ENCODE measurements around the gene CTIF. TPM values are rescaled to one million over a fixed set of nuclear protein-coding genes. Genes with fewer than 3 reads are reported as not detected.

Gene CTIF
- total RNA-seq, 2 experiments from 2014 or later, result 3.2 to 3.5 TPM

- no peak for ATAC-seq
- TF ChIP-seq CTCF (IDR thresholded peaks at IDR 0.05), result no peak
Observed at GRCh38 chr18:48874701-48875162, 335.9 kb downstream of the CTIF start.

GRCh38 chr18:48875314-48875941, 336.6 kb downstream of the CTIF start:
- H3K27me3 Mint-ChIP-seq, result no peaks in the 10 kb centered on the region
- H3K4me3 Mint-ChIP-seq, result no peak overlapping the region
- TF ChIP-seq CTCF (IDR thresholded peaks at IDR 0.05), result no peak
- H3K4me1 Mint-ChIP-seq (ENCODE audit: low read depth), result peaks cover 14% of the 10 kb centered on the region
- H3K27ac Mint-ChIP-seq, result no peak overlapping the region
- intact Hi-C loops (cut with micrococcal nuclease), result no loop called here
- no peak for ATAC-seq
- no peaks in the 10 kb centered on the region for H3K9me3 Mint-ChIP-seq
- ChIA-PET CTCF (no interaction called here), POLR2A (no interaction called here)
- no peak for DNase-seq
- H3K36me3 Mint-ChIP-seq (ENCODE audit: low read depth), result no peaks in the 10 kb centered on the region

More at GRCh38 chr18:48874701-48875162, 335.9 kb downstream of the CTIF start:
- no peak overlapping the region for H3K4me3 Mint-ChIP-seq
- no peaks in the 10 kb centered on the region for H3K36me3 Mint-ChIP-seq (ENCODE audit: low read depth)
- H3K9me3 Mint-ChIP-seq, result no peaks in the 10 kb centered on the region
- intact Hi-C loops (cut with micrococcal nuclease), result no loop called here
- H3K27ac Mint-ChIP-seq, result no peak overlapping the region
- ChIA-PET CTCF (interaction anchor here (1.1 kb wide), 1 partner anchor 97 kb away, joined by 3 read pairs; no protein-coding TSS in a partner anchor), POLR2A (interaction anchor here (1.8 kb wide), 1 partner anchor 15 kb away, joined by 5 read pairs; no protein-coding TSS in a partner anchor)
- H3K4me1 Mint-ChIP-seq (ENCODE audit: low read depth), result peaks cover 16% of the 10 kb centered on the region
- no peaks in the 10 kb centered on the region for H3K27me3 Mint-ChIP-seq
- DNase-seq, result no peak

- H3K27me3 Mint-ChIP-seq, result no peaks in the 10 kb centered on the region
- CTCF ChIA-PET, result no interaction called here
- peaks cover 16% of the 10 kb centered on the region for H3K4me1 Mint-ChIP-seq (ENCODE audit: low read depth)
- no peaks in the 10 kb centered on the region for H3K9me3 Mint-ChIP-seq
- POLR2A ChIA-PET, result no interaction called here
- no peak for DNase-seq
- intact Hi-C loops (cut with micrococcal nuclease), result no loop called here
- TF ChIP-seq CTCF (IDR thresholded peaks at IDR 0.05), result no peak
- H3K4me3 Mint-ChIP-seq, result no peak overlapping the region
- H3K36me3 Mint-ChIP-seq (ENCODE audit: low read depth), result no peaks in the 10 kb centered on the region
- ATAC-seq, result no peak
- no peak overlapping the region for H3K27ac Mint-ChIP-seq
Observed at GRCh38 chr18:48875942-48876511, 337.2 kb downstream of the CTIF start.

DNA sequence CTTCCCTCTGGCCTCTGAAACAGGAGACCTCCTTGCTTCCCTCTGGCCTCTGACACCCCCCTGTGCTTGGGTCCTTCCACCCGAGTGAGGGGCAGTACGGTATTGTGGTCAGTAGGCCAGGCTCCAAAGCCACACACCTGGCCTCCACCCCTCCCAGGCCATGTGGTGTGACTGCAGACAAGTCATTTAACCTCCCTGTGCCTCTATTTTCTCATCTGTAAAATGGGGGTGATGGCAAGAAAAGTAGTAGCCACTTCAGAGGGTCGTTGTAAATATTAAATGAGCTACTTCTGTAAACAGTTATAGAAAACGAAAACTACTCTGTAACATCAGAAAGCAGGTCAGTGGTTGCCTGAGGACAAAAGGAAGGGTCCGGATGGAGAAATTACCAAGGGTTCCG, 337.8 kb downstream of the CTIF start:
- intact Hi-C loops (cut with micrococcal nuclease), result no loop called here
- POLR2A ChIA-PET, result interaction anchor here (1.2 kb wide), 1 partner anchor 8 kb away, joined by 3 read pairs; no protein-coding TSS in a partner anchor

More for the DNA sequence above, 337.8 kb downstream of the CTIF start:
- Mint-ChIP-seq H3K4me3 (no peak overlapping the region), H3K27ac (no peak overlapping the region), H3K4me1 (ENCODE audit: low read depth) (peaks cover 16% of the 10 kb centered on the region), H3K36me3 (ENCODE audit: low read depth) (no peaks in the 10 kb centered on the region), H3K27me3 (no peaks in the 10 kb centered on the region), H3K9me3 (no peaks in the 10 kb centered on the region)
- CTCF ChIA-PET, result no interaction called here
- ATAC-seq, result no peak
- no peak for TF ChIP-seq CTCF (IDR thresholded peaks at IDR 0.05)
- DNase-seq, result no peak
